Measurements from ENCODE around the gene METTL18.
A peak's percentile ranks its signal among the peaks of the same experiment; 100 is the strongest.

Gene METTL18

GRCh38 chr1:169809370-169810095, 14.8 kb upstream of the METTL18 start:
- in situ Hi-C loops (cut with HindIII; ENCODE audit: low sequenced_read_pairs), result no loop called here
- peak; percentile 57 for DNase-seq (ENCODE audit: low read depth, low spot score)
- no peak overlapping the region for H3K4me3 ChIP-seq (ENCODE audit: low read depth, low read length)
- TF ChIP-seq CTCF (IDR thresholded peaks at IDR 0.05; ENCODE audit: low read depth, low read length), result no peak

- no peak for DNase-seq (ENCODE audit: low read depth, low spot score)
- no peak overlapping the region for H3K4me3 ChIP-seq (ENCODE audit: low read depth, low read length)
- no peak for TF ChIP-seq CTCF (IDR thresholded peaks at IDR 0.05; ENCODE audit: low read depth, low read length)
- in situ Hi-C loops (cut with HindIII; ENCODE audit: low sequenced_read_pairs), result no loop called here
Observed at GRCh38 chr1:169804941-169805340, 10.2 kb upstream of the METTL18 start.

GRCh38 chr1:169802888-169803287, 8.2 kb upstream of the METTL18 start:
- no peak for DNase-seq (ENCODE audit: low read depth, low spot score)
- in situ Hi-C loops (cut with HindIII; ENCODE audit: low sequenced_read_pairs), result no loop called here
- no peak overlapping the region for H3K4me3 ChIP-seq (ENCODE audit: low read depth, low read length)

GRCh38 chr1:169797281-169797680, 2.6 kb upstream of the METTL18 start:
- TF ChIP-seq CTCF (IDR thresholded peaks at IDR 0.05; ENCODE audit: low read depth, low read length), result no peak
- no peak for DNase-seq (ENCODE audit: low read depth, low spot score)
- no peak overlapping the region for H3K4me3 ChIP-seq (ENCODE audit: low read depth, low read length)
- in situ Hi-C loops (cut with HindIII; ENCODE audit: low sequenced_read_pairs), result no loop called here

More at GRCh38 chr1:169802888-169803287, 8.2 kb upstream of the METTL18 start:
- no peak for TF ChIP-seq CTCF (IDR thresholded peaks at IDR 0.05; ENCODE audit: low read depth, low read length)

GRCh38 chr1:169796274-169796810, 1.6 kb upstream of the METTL18 start:
- TF ChIP-seq CTCF (IDR thresholded peaks at IDR 0.05; ENCODE audit: low read depth, low read length), result no peak
- in situ Hi-C loops (cut with HindIII; ENCODE audit: low sequenced_read_pairs), result no loop called here
- no peak overlapping the region for H3K4me3 ChIP-seq (ENCODE audit: low read depth, low read length)

GRCh38 chr1:169795687-169796086, 980 bp upstream of the METTL18 start:
- in situ Hi-C loops (cut with HindIII; ENCODE audit: low sequenced_read_pairs), result no loop called here

More at GRCh38 chr1:169796274-169796810, 1.6 kb upstream of the METTL18 start:
- no peak for DNase-seq (ENCODE audit: low read depth, low spot score)

More at GRCh38 chr1:169795687-169796086, 980 bp upstream of the METTL18 start:
- no peak for TF ChIP-seq CTCF (IDR thresholded peaks at IDR 0.05; ENCODE audit: low read depth, low read length)
- peak overlapping the region; percentile 89 for H3K4me3 ChIP-seq (ENCODE audit: low read depth, low read length)
- peak; percentile 5 for DNase-seq (ENCODE audit: low read depth, low spot score)
